Measurements from ENCODE around the gene CLDND1.
A peak's percentile ranks its signal among the peaks of the same experiment; 100 is the strongest.
"Not testable (repeated sequence)": the region's sequence is repeated elsewhere in the genome, so short reads cannot be mapped to it uniquely, and the experiment has no call there.

Gene CLDND1

GRCh38 chr3:98563661-98564281, 41.1 kb upstream of the CLDND1 start:
- peak; percentile 66 for DNase-seq (ENCODE audit: low read depth)
- TF ChIP-seq, protein P1, sequence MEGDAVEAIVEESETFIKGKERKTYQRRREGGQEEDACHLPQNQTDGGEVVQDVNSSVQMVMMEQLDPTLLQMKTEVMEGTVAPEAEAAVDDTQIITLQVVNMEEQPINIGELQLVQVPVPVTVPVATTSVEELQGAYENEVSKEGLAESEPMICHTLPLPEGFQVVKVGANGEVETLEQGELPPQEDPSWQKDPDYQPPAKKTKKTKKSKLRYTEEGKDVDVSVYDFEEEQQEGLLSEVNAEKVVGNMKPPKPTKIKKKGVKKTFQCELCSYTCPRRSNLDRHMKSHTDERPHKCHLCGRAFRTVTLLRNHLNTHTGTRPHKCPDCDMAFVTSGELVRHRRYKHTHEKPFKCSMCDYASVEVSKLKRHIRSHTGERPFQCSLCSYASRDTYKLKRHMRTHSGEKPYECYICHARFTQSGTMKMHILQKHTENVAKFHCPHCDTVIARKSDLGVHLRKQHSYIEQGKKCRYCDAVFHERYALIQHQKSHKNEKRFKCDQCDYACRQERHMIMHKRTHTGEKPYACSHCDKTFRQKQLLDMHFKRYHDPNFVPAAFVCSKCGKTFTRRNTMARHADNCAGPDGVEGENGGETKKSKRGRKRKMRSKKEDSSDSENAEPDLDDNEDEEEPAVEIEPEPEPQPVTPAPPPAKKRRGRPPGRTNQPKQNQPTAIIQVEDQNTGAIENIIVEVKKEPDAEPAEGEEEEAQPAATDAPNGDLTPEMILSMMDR (IDR thresholded peaks at IDR 0.05; ENCODE audit: low read length, missing control alignments): no peak
- no peak overlapping the region for H3K4me3 ChIP-seq (replicated peaks; ENCODE audit: low read depth, low read length)

DNA sequence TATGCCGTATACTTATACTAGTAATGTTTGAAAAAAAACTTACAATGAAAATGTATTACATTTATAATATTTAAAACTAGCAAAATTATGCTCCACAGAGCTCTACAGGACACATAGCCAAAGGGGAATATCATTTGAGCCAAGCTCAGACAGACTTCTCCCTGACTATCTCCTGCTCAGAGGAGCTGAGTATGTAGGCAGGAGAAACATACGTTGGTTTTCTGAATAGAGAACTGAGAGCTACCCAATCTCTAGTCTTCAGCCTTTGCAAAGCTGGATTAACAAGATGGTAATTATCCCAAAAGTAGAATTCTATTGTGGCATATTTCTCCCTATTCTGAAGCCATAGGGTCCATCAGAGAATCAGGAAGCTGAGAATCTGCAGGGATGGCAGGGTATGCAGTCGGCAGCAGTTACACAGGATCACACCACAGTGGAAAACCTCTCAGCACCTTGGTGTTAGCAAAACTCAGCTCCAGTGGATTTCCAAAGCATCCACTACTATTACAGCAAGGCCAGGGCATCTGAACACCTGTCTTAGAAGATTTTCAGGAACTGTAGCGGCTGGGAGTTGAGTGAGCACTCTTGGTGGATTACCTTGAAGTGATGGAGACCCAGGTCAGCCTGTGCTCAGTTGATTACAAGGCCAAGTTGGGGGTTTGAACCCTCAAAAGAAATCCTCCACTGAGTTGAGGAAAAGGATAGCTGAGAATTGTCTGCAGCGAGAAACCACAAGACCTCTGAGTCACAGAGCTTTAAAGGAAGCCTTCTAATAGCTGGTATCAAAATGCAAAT, 39.2 kb upstream of the CLDND1 start:
- no peak overlapping the region for H3K4me3 ChIP-seq (replicated peaks; ENCODE audit: low read depth, low read length)
- DNase-seq (ENCODE audit: low read depth): no peak
- TF ChIP-seq, protein P1 (IDR thresholded peaks at IDR 0.05; ENCODE audit: low read length, missing control alignments): no peak

- TF ChIP-seq, protein P1 (IDR thresholded peaks at IDR 0.05; ENCODE audit: low read length, missing control alignments): no peak
Observed at GRCh38 chr3:98560911-98561310, 38.2 kb upstream of the CLDND1 start.

GRCh38 chr3:98559769-98560168, 37.1 kb upstream of the CLDND1 start:
- DNase-seq (ENCODE audit: low read depth); H3K4me3 ChIP-seq (replicated peaks; ENCODE audit: low read depth, low read length): not testable (repeated sequence)

More at GRCh38 chr3:98560911-98561310, 38.2 kb upstream of the CLDND1 start:
- H3K4me3 ChIP-seq (replicated peaks; ENCODE audit: low read depth, low read length): no peak overlapping the region
- DNase-seq (ENCODE audit: low read depth): no peak

DNA sequence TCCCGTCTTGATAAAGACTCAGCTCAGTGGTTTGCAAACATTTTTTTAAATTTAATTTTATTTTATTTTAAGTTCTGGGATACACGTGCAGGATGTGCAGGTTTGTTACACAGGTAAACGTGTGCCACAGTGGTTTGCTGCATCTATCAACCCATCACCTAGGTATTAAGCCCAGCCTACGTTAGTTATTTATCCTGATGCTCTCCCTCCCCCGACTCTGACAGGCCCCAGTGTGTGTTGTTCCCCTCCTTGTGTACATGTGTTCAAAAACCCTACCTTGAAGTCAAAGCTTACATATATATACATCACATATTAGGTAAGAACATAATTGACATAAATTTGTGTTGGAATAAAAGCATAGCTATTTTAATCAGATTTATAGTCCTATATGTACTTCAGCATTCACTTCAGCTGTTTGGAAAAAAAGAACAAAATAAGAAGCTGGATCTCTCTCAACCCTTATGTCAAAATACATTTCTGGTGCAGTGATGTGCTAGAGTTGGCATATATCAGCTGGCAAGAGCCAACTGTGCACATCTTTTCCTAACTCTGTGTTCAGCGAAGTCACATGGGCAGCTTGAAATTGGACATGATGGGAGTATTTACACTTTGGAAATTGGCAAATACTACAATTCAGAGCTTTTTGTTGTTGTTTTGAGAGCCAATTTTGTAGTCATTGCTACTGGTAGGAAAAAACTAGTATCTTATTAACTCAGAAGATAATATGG, 35.6 kb upstream of the CLDND1 start:
- TF ChIP-seq, protein P1 (IDR thresholded peaks at IDR 0.05; ENCODE audit: low read length, missing control alignments): no peak
- no peak for DNase-seq (ENCODE audit: low read depth)
- H3K4me3 ChIP-seq (replicated peaks; ENCODE audit: low read depth, low read length): no peak overlapping the region

DNA sequence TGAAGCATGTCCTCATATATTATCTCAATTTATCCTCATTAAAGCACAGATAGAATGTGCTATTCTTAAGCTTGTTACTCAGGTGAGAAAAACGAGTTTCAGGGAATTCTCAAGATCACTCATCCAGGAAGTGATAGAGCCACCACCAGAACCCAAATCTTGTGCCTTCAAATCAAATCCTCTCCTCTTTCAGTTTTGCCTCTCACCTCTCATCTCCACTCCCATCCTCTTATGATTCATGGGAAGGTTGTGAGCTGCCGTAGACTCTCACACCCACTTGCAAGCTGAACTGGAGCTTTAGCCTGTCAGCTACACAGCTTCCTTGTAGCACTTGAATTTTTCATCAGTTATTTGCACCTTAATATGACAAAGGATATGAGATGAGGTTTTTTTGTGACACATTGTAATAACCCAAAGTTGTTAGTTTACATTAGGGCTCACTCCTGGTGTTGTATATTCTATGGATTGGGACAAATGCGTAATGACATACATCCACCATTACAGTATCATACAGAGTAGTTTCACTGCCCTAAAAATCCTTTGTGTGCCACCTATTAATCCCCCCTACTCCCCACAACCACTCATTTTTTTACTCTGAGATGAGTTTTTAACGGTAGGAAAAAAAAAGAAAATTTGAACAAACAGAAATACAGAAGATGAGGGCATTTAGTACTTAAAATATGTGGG, 34.8 kb upstream of the CLDND1 start:
- no peak for DNase-seq (ENCODE audit: low read depth)
- H3K4me3 ChIP-seq (replicated peaks; ENCODE audit: low read depth, low read length): no peak overlapping the region
- TF ChIP-seq, protein P1 (IDR thresholded peaks at IDR 0.05; ENCODE audit: low read length, missing control alignments): no peak

All from fibroblast of pulmonary artery (primary cell).